SU-DHL-6 (cell line): ENCODE results near the gene ZFAND3.

Source experiments
- EZH2phosphoT487 ChIP-seq: fragments of 200-600 bp; sonication (generic), shearing (Covaris generic); conservative IDR thresholded peaks from 2 replicates; pipeline ENCODE4 v1.6.1; 2018; ENCODE audit warnings: mild to moderate bottlenecking, antibody characterized with exemption, low read length, moderate library complexity, mixed read lengths
- TF ChIP-seq, protein P1 (sequence below): fragments of 200-600 bp; sonication (generic); IDR thresholded peaks from one replicate; pipeline ENCODE4 v1.5.1; 2017; ENCODE audit warnings: antibody characterized with exemption, mild to moderate bottlenecking, low read length, moderate library complexity; ENCODE audit not compliant: insufficient read depth, poor library complexity, severe bottlenecking

DNA sequence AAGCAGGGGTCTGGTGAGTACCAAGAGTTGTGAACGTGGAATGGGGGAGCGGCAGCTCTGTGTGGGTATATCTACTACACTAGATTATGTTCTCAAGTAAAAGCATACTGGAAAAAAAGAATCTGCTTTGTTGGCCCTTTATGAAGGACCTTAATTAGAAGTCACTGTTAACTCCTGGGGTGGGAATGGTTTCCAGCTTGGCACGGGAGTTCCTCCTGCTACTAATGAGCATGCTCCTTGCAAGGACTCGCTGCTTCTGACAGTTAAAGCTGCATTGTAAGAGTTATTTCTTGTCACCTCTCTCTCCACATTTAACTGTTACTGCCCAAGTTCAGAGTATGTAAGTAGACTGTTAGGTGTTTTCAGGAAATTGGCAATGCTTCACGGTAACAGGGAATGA lies 292.7 kb downstream of the ZFAND3 start:
- TF ChIP-seq, protein P1, sequence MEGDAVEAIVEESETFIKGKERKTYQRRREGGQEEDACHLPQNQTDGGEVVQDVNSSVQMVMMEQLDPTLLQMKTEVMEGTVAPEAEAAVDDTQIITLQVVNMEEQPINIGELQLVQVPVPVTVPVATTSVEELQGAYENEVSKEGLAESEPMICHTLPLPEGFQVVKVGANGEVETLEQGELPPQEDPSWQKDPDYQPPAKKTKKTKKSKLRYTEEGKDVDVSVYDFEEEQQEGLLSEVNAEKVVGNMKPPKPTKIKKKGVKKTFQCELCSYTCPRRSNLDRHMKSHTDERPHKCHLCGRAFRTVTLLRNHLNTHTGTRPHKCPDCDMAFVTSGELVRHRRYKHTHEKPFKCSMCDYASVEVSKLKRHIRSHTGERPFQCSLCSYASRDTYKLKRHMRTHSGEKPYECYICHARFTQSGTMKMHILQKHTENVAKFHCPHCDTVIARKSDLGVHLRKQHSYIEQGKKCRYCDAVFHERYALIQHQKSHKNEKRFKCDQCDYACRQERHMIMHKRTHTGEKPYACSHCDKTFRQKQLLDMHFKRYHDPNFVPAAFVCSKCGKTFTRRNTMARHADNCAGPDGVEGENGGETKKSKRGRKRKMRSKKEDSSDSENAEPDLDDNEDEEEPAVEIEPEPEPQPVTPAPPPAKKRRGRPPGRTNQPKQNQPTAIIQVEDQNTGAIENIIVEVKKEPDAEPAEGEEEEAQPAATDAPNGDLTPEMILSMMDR, result no peak
- no peak for TF ChIP-seq EZH2phosphoT487
